AG04450 (cell line): ENCODE results near the gene CYREN. TPM values are rescaled to one million over a fixed set of nuclear protein-coding genes. Genes with fewer than 3 reads are reported as not detected.

ENCODE experiments used
- CTCF ChIA-PET: fragments of 300-600, 350-600 bp; formaldehyde crosslinking; extraction: SDS; loops from one replicate; lab custom pipeline; 2022; ENCODE audit warnings: antibody characterized with exemption, inconsistent platforms; lab: Charles Lee
- POLR2A ChIA-PET: fragments of 350-600 bp; formaldehyde crosslinking; extraction: SDS; loops from one replicate; lab custom pipeline; 2021; ENCODE audit warnings: antibody characterized with exemption, inconsistent platforms; lab: Yijun Ruan, JAX
- DNase-seq: peaks from one replicate; pipeline ENCODE4 v3.0.0-alpha.2; 2011; ENCODE audit warnings: low read depth, low spot score
- H3K27ac ChIP-seq: one replicate; pipeline ENCODE4 v1.5.1; 2012; ENCODE audit warnings: low read depth, low read length, control low read depth
- H3K27me3 ChIP-seq: one replicate; pipeline ENCODE4 v1.6.0; 2012; ENCODE audit warnings: low read length; ENCODE audit not compliant: control insufficient read depth, insufficient read depth
- H3K4me3 ChIP-seq: 2 replicates; pipeline ENCODE4 v1.5.1; 2011; ENCODE audit warnings: mild to moderate bottlenecking, low read depth, low read length, control low read depth
- H3K9me3 ChIP-seq: 2 replicates; pipeline ENCODE4 v1.5.1; 2012; ENCODE audit warnings: low read length; ENCODE audit not compliant: control insufficient read depth, insufficient read depth
- polyA plus RNA-seq: library from polyadenylated mRNA; depleted of rRNA; stranded (reverse); fragments of >200 nt; gene quantifications from 2 replicates; pipeline ENCODE4 v1.2.3, GENCODE V29; 2011
- TF ChIP-seq, protein P1 (sequence below): IDR thresholded peaks from 2 replicates; pipeline ENCODE4 v1.5.1; 2011; ENCODE audit warnings: low read depth, low read length, control low read depth, inconsistent platforms

CYREN gene
- polyA plus RNA-seq, 1 experiment: 30.6 TPM

DNA sequence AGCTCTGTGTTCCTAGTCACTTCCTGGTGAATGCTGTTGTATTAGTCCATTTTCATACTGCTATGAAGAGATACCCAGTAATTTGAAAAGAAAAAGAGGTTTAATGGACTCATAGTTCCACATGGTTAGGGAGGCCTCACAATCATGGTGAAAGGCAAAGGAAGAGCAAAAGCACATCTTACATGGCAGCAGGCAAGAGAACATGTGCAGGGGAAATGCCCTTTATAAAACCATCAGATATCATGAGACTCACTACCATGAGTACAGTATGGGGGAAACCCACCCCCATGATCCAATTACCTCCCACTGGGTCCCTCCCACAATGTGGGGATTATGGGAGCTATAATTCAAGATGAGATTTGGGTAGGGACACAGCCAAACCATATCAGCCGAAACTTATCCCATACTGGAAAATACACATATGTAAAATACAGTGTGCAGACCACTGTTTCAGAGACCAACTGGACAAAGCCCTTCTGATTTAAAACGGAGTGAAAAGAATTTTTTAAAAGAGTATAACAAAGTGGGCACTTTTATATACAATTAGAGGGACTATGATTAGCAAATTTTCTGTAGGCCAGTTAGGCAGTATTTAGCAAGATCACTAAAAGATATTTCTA is 8.0 kb downstream of the CYREN start:
- peaks cover 3% of the 10 kb centered on the region for H3K9me3 ChIP-seq
- no peak overlapping the region for H3K27ac ChIP-seq
- H3K27me3 ChIP-seq: no peaks in the 10 kb centered on the region
- DNase-seq: no peak
- POLR2A ChIA-PET: no interaction called here
- H3K4me3 ChIP-seq: no peak overlapping the region
- CTCF ChIA-PET: interaction anchor here (2.7 kb wide), 1 partner anchor 8 kb away, joined by 9 read pairs; the partner anchor contains the start of gene CYREN
- TF ChIP-seq, protein P1, sequence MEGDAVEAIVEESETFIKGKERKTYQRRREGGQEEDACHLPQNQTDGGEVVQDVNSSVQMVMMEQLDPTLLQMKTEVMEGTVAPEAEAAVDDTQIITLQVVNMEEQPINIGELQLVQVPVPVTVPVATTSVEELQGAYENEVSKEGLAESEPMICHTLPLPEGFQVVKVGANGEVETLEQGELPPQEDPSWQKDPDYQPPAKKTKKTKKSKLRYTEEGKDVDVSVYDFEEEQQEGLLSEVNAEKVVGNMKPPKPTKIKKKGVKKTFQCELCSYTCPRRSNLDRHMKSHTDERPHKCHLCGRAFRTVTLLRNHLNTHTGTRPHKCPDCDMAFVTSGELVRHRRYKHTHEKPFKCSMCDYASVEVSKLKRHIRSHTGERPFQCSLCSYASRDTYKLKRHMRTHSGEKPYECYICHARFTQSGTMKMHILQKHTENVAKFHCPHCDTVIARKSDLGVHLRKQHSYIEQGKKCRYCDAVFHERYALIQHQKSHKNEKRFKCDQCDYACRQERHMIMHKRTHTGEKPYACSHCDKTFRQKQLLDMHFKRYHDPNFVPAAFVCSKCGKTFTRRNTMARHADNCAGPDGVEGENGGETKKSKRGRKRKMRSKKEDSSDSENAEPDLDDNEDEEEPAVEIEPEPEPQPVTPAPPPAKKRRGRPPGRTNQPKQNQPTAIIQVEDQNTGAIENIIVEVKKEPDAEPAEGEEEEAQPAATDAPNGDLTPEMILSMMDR: no peak

DNA sequence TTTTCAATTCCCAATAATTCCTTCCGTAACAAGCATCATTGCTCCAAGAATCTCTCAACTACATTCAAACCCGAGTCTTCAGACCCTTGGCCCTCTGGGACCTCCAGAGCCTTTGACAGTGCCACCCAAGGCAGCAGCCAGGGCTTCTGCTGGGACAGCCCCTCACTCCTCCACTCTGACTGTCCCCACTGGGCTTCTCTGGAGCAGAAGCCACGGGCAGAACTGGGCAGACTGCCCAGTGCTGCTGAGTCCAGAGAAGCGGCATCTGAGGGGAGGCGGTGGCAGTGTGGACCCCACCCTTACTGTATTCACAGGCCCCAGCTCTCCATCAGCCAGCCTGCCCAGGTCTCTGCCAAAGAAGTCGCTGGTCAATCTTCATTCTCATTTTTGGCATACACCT is 8.8 kb downstream of the CYREN start:
- ChIA-PET CTCF (interaction anchor here (2.7 kb wide), 1 partner anchor 9 kb away, joined by 9 read pairs; the partner anchor contains the start of gene CYREN), POLR2A (no interaction called here)
- Histone ChIP-seq H3K4me3 (no peak overlapping the region), H3K27me3 (no peaks in the 10 kb centered on the region), H3K9me3 (peaks cover 8% of the 10 kb centered on the region), H3K27ac (no peak overlapping the region)
- DNase-seq: no peak
- TF ChIP-seq, protein P1: no peak

DNA sequence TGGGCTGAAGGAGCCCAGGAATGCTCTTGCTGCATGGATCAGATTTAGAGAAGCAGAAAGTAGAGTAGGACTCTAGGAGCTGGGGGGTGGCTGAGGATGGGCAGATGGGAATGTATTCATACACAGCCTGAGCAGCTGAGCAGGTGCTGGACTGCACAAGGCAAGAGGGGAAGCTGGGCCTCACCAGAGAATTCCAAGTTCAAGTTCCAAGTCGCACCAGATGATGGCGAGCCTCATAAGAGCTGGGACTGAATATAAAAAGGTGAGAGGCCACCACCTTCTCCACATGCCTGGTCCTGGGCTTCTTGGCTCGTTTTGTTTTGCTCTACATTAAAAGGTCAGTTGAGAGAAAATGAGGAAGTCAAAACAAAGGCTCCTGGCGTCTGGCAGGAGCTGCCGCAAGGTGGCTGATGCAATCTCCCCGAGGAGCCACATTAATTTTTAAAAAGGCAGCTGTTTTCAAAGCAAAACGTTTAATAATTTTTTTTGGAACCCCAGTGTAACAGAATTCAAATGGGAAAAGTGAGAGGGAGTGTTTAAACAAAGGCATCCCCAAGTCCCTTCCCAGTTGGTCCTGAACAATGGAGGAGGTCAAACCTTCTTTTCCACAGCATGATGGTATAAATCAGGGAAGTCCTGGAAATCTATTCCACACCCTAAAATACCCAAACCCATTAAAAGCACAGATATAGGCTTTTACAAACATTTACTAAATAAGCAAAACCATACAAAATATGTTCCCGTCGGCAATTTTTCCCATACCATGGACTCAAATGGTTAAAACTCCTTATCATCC is 9.5 kb downstream of the CYREN start:
- H3K9me3 ChIP-seq: peaks cover 10% of the 10 kb centered on the region
- H3K27me3 ChIP-seq: no peaks in the 10 kb centered on the region
- CTCF ChIA-PET: interaction anchor here (1.2 to 2.7 kb wide), 3 partner anchors 8 to 14 kb away, joined by 5 to 9 read pairs (median 8); partner anchors contain the start of genes CYREN and TMEM140
- no peak overlapping the region for H3K4me3 ChIP-seq
- POLR2A ChIA-PET: interaction anchor here (0.7 to 2.0 kb wide), 5 partner anchors 9 to 204 kb away, joined by 3 to 12 read pairs (median 6); partner anchors contain the start of genes CYREN, TMEM140 and WDR91
- H3K27ac ChIP-seq: peak overlapping the region; percentile 69
- TF ChIP-seq, protein P1: no peak
- no peak for DNase-seq

DNA sequence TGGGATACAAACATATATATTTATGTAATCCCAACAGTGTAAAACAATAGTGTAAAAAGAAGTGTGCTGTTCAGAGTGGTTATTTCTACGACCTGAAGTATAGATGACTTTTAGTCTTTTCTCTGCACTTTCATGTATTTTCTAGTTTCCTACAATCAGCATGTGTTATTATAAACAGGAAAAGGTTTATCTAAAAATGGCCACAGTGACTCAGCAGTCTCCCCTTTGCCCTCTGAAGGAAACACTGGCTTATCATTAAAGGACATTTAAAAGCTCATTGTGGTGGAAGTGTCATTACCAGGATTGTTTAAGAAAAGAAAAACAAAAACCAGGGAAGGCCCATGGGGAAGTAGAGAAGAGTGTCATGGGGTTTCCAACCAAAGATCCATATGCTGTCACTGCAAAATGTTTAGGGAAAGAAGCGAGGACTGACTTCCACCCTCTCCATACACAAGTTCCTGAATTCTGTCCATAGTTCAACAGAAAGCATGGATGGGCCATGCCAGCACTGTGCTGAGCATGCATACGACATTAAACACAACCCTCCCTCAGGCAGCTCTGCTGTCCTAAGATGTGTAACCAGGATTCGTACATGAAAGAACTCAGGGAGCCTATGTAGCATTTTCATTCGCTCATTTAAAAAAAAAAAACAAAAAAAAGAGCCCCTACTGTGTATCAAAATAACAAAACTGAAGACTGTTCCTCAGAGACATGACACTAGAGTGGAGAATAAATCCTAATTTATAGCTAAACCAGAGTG is 10.2 kb downstream of the CYREN start:
- TF ChIP-seq, protein P1: no peak
- Histone ChIP-seq H3K27me3 (peaks cover 2% of the 10 kb centered on the region), H3K9me3 (peaks cover 10% of the 10 kb centered on the region), H3K4me3 (no peak overlapping the region), H3K27ac (peak overlapping the region; percentile 69)
- ChIA-PET CTCF (interaction anchor here (1.2 to 2.7 kb wide), 3 partner anchors 9 to 13 kb away, joined by 5 to 9 read pairs (median 8); partner anchors contain the start of genes CYREN and TMEM140), POLR2A (interaction anchor here (0.7 to 2.0 kb wide), 5 partner anchors 10 to 203 kb away, joined by 3 to 12 read pairs (median 6); partner anchors contain the start of genes CYREN, TMEM140 and WDR91)
- DNase-seq: no peak
